ENCODE measurements around the gene LGR6. TPM values are rescaled to one million over a fixed set of nuclear protein-coding genes. Genes with fewer than 3 reads are reported as not detected.

The LGR6 gene
- total RNA-seq, 4 donors from 2014 or later: 0.15 TPM; not detected in 3

DNA sequence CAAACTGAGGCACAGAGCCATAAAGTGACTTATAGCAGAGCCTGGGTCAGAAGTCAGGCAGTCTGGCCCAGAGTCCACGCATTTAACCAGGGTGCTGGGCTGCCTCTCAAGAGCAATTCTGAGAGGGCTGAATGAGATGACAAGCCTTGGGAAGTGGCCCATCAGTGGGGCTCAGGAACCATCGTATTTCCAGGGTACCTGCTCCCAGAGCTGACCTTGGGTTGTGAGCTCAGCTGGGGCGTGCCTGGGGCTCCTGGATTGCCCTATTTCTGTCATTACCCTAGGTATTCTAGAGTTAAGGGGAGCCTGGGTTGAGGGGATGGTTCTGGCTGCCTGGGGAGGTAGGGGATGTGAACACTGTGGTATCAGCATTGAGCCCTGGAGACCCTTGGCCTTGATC lies 49.4 kb downstream of the LGR6 start:
- no peaks in the 10 kb centered on the region for H3K27me3 ChIP-seq
- no peak for DNase-seq
- intact Hi-C loops (cut with DNase I; ENCODE audit: low total_unique reads): no loop called here

DNA sequence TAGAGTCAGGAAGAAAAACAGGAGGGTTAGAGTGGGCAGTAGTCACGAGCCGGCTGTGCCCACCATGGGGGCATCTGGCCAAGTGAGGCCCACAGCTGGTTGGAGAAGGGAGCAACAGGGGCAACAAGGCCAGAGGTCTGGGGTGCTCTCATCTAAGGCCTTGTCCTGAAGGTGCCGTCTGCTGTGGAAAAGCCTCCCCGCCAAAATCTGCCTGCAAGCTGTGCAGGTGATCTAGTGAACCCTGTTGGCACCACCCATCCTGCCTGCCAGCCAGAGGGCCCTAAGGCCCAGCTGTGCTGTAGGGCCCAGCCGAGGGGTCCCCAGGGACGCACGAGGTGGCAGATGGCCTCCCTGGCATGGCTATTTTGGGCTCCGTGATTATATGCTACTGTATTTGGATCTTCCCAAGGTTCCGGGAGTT lies 51.3 kb downstream of the LGR6 start:
- ATAC-seq (no peak), DNase-seq (no peak)
- Histone ChIP-seq H3K4me3 (no peak overlapping the region), H3K9me3 (no peaks in the 10 kb centered on the region), H3K27me3 (no peaks in the 10 kb centered on the region), H3K36me3 (no peaks in the 10 kb centered on the region), H3K4me1 (peaks cover 0 to 7% of the 10 kb centered on the region in 2 donors), H3K27ac (no peak overlapping the region)
- no peak for TF ChIP-seq POLR2A (IDR thresholded peaks at IDR 0.05)
- no peak for TF ChIP-seq CTCF (IDR thresholded peaks at IDR 0.05 in 4 of 5, conservative IDR thresholded peaks at IDR 0.05 in 1 of 5)
- intact Hi-C loops (cut with DNase I; ENCODE audit: low total_unique reads) (no loop called here), in situ Hi-C loops (cut with MboI; ENCODE audit: low sequenced_read_pairs in 4 of 4) (no loop called here)

More for the DNA sequence above, 49.4 kb downstream of the LGR6 start:
- in situ Hi-C loops (cut with MboI; ENCODE audit: low sequenced_read_pairs in 4 of 4): no loop called here
- Histone ChIP-seq H3K4me3 (no peak overlapping the region), H3K27ac (no peak overlapping the region), H3K4me1 (peaks cover 0 to 7% of the 10 kb centered on the region in 2 donors), H3K36me3 (no peaks in the 10 kb centered on the region), H3K9me3 (no peaks in the 10 kb centered on the region)
- no peak for TF ChIP-seq CTCF (IDR thresholded peaks at IDR 0.05 in 4 of 5, conservative IDR thresholded peaks at IDR 0.05 in 1 of 5)
- TF ChIP-seq POLR2A (IDR thresholded peaks at IDR 0.05): no peak
- no peak for ATAC-seq

DNA sequence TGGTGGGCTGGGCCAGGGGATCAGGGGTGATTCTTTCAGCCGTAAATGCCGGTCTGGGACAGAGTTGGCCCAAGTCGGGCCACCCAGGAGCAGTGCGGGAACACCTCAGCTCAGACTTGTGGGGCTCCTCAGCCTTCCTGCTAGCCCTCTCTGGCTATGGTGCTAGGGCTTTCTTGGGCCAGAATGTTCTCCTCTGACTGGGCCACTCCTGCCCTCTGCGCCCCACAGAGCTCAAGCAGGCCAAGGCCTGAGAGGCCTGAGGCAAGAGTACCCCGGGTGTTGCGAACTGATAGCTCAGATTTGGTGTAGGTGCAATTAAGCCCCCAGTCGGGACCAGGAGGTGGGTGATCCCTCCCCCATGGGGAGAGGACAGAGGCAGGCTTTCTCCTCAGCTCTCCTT lies 51.8 kb downstream of the LGR6 start:
- TF ChIP-seq CTCF (IDR thresholded peaks at IDR 0.05 in 4 of 5, conservative IDR thresholded peaks at IDR 0.05 in 1 of 5): no peak
- no peak for TF ChIP-seq POLR2A (IDR thresholded peaks at IDR 0.05)
- H3K27ac ChIP-seq: no peak overlapping the region
- H3K9me3 ChIP-seq: no peaks in the 10 kb centered on the region
- in situ Hi-C loops (cut with MboI; ENCODE audit: low sequenced_read_pairs in 4 of 4): no loop called here
- no peak overlapping the region for H3K4me3 ChIP-seq
- DNase-seq (no peak), ATAC-seq (no peak)
- H3K36me3 ChIP-seq: no peaks in the 10 kb centered on the region
- intact Hi-C loops (cut with DNase I; ENCODE audit: low total_unique reads): no loop called here
- peaks cover 0 to 7% of the 10 kb centered on the region in 2 donors for H3K4me1 ChIP-seq
- H3K27me3 ChIP-seq: no peaks in the 10 kb centered on the region

DNA sequence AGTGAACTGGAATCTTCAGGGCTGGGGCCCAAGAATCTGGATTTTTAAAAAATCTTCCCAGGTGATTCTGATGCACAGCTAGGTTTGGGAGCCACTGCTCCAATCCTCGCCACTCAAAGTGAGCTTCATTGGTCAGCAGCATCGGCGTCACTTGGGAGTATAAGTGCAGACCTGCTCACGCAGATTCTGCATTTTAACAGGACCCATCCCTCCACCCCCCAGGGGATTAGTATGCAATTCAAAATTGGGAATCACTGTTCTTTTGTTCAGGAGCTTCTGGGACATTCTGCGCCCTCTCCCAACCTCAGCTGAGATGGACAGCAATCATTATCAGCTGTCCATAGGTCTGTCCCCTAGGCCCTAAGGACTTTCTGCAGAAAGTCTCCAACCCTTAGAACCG lies 53.5 kb downstream of the LGR6 start:
- no peak for TF ChIP-seq CTCF (IDR thresholded peaks at IDR 0.05 in 4 of 5, conservative IDR thresholded peaks at IDR 0.05 in 1 of 5)
- TF ChIP-seq POLR2A (IDR thresholded peaks at IDR 0.05): no peak
- in situ Hi-C loops (cut with MboI; ENCODE audit: low sequenced_read_pairs in 4 of 4): no loop called here
- no peaks in the 10 kb centered on the region for H3K36me3 ChIP-seq
- no peaks in the 10 kb centered on the region for H3K4me1 ChIP-seq
- ATAC-seq: no peak
- no peaks in the 10 kb centered on the region for H3K9me3 ChIP-seq
- H3K4me3 ChIP-seq: no peak overlapping the region
- no peak overlapping the region for H3K27ac ChIP-seq
- no peaks in the 10 kb centered on the region for H3K27me3 ChIP-seq
- intact Hi-C loops (cut with DNase I; ENCODE audit: low total_unique reads): no loop called here
- no peak for DNase-seq
